BLaER1 (cell line): ENCODE results near the gene ATRAID.
"Not testable (repeated sequence)": the region's sequence is repeated elsewhere in the genome, so short reads cannot be mapped to it uniquely, and the experiment has no call there.

Experiments
- H3K27ac ChIP-seq: shearing (Covaris generic); formaldehyde crosslinking; 2 replicates; pipeline ENCODE4 v1.8.1; 2022
- H3K27me3 ChIP-seq: shearing (Covaris generic); formaldehyde crosslinking; 2 replicates; pipeline ENCODE4 v1.8.1; 2022
- H3K36me3 ChIP-seq: shearing (Covaris generic); formaldehyde crosslinking; 2 replicates; pipeline ENCODE4 v1.8.1; 2022
- H3K4me1 ChIP-seq: shearing (Covaris generic); formaldehyde crosslinking; 2 replicates; pipeline ENCODE4 v1.8.1; 2022
- H3K4me2 ChIP-seq: shearing (Covaris generic); formaldehyde crosslinking; 2 replicates; pipeline ENCODE4 v1.8.1; 2022
- H3K4me3 ChIP-seq: shearing (Covaris generic); formaldehyde crosslinking; 2 replicates; pipeline ENCODE4 v1.8.1; 2022
- H3K9ac ChIP-seq: shearing (Covaris generic); formaldehyde crosslinking; 2 replicates; pipeline ENCODE4 v1.8.1; 2022
- H3K9me3 ChIP-seq: shearing (Covaris generic); formaldehyde crosslinking; 2 replicates; pipeline ENCODE4 v1.8.1; 2022
- H4K20me1 ChIP-seq: shearing (Covaris generic); formaldehyde crosslinking; 2 replicates; pipeline ENCODE4 v1.8.1; 2022
- Cebpa-rat ChIP-seq: shearing (Covaris generic); IDR thresholded peaks from 2 replicates; pipeline ENCODE4 v1.8.1; 2022

Gene ATRAID, protein sequence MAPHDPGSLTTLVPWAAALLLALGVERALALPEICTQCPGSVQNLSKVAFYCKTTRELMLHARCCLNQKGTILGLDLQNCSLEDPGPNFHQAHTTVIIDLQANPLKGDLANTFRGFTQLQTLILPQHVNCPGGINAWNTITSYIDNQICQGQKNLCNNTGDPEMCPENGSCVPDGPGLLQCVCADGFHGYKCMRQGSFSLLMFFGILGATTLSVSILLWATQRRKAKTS

GRCh38 chr2:27211943-27212625 is at the start of gene ATRAID, which contains the start of gene SLC5A6:
ATRAID (plus strand) TSS chr2:27212041; CDS start chr2:27212369, 328 bp downstream.
SLC5A6 (minus strand) TSS chr2:27212268; CDS start chr2:27207650, 4,618 bp downstream.
- H3K27me3 ChIP-seq, result no peaks in the 10 kb centered on the region
- TF ChIP-seq Cebpa-rat, result no peak
- H3K27ac ChIP-seq, result peak within 1 kb of the TSS; percentile 98
- H3K36me3 ChIP-seq, result peaks cover 44% of the 10 kb centered on the region
- peak within 1 kb of the TSS; percentile 86 for H3K4me3 ChIP-seq
- 0 out of 2 replicates have a peak, but pooled peaks cover 10% of the 10 kb centered on the region for H4K20me1 ChIP-seq
- peak within 1 kb of the TSS; percentile 98 for H3K9ac ChIP-seq
- H3K4me1 ChIP-seq, result peaks cover 52% of the 10 kb centered on the region
- H3K4me2 ChIP-seq, result peak within 1 kb of the TSS; percentile 94
- H3K9me3 ChIP-seq, result no peaks in the 10 kb centered on the region

GRCh38 chr2:27162151-27163121 is 49.4 kb upstream of the ATRAID start:
- H3K4me2 ChIP-seq, result no peak overlapping the region
- no peaks in the 10 kb centered on the region for H3K36me3 ChIP-seq
- TF ChIP-seq Cebpa-rat, result no peak

DNA sequence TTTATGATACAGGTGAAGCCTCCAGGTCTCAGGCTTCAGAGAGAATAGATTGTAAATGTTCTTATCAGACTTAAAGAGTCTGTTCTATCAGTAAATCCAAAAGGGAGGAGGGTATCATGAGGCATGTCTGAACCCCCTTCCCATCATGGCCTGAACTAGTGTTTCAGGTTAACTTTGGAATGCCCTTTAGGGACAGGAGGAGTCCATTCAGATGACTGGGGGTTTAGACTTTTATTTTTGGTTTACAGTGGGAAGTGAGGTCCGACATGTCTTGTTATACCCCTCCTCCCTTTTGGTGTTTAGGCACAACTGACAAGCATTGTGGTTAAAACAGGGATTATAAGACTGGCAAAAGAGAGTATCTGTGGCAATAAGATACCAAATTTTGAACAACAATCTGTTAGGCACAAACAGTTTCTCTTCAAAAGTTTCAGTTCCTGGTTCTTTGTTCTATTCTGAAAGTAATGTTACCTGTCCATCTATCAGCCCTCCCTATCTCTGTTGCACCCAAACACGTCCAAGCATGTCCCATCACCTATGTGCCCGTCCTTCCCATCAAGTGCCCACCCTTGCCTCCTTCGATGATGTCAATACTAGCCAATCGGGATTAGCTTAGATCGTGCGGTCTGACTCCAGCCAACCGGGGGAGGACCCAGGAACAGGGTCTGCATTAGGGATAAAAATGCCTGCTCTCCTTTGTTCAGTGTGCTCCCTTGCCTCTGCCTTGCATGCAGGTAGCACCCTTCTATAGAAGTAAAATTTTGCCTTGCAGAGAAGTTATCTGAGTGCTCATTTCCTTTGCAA is 46.7 kb upstream of the ATRAID start:
- Histone ChIP-seq H3K27me3 (no peaks in the 10 kb centered on the region), H3K9me3 (0 out of 2 replicates have a peak, but pooled peaks cover 5% of the 10 kb centered on the region), H3K4me1 (peaks cover 3% of the 10 kb centered on the region; the same call in 1 of the 2 replicates), H3K4me2 (no peak overlapping the region), H4K20me1 (no peaks in the 10 kb centered on the region), H3K9ac (no peak overlapping the region), H3K4me3 (no peak overlapping the region), H3K36me3 (no peaks in the 10 kb centered on the region), H3K27ac (no peak overlapping the region)
- TF ChIP-seq Cebpa-rat, result no peak

More at GRCh38 chr2:27162151-27163121, 49.4 kb upstream of the ATRAID start:
- H3K4me1 ChIP-seq, result no peaks in the 10 kb centered on the region
- H4K20me1 ChIP-seq, result no peaks in the 10 kb centered on the region
- H3K4me3 ChIP-seq, result no peak overlapping the region
- 0 out of 2 replicates have a peak, but pooled peaks cover 5% of the 10 kb centered on the region for H3K9me3 ChIP-seq
- no peak overlapping the region for H3K9ac ChIP-seq
- no peak overlapping the region for H3K27ac ChIP-seq
- H3K27me3 ChIP-seq, result no peaks in the 10 kb centered on the region

DNA sequence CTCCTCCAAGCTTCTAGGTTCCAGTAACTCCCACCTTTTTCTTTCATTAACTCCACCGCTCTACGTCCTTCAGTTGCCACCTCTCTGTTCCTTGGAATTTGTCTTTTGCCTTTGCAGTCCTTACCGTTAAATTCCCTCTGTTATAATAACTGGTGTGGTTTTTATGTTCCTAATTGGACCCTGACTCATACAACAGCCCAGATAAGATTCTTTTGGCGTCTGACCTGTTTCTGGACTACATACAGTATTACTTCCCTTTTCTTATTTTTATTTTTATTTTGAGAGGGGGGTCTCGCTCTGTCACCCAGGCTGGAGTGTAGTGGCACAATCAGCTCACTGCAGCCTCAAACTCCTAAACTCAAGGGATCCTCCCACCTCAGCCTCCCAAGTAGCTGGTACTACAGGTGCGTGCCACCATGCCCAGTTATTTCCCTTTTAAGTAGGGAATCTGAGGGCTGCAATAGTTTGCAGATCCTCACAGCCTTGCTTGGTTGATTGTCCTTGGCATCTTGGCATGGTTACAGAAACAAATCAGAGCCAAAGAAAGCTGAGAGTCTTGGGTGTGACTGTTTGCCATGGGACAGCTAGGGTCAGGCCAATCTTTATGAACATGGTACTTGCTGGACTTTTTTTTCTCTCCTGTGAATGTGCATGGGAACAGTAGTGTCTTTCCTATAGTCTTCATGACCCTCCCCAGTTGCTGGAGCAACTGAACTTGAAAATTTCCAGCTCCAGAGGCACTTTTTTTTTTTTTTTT is 41.1 kb upstream of the ATRAID start:
- no peak for TF ChIP-seq Cebpa-rat
- Histone ChIP-seq H3K4me3 (no peak overlapping the region), H3K9ac (no peak overlapping the region), H3K27ac (no peak overlapping the region), H3K4me2 (peak overlapping the region; percentile 69), H3K27me3 (no peaks in the 10 kb centered on the region), H3K9me3 (no peaks in the 10 kb centered on the region), H3K36me3 (no peaks in the 10 kb centered on the region), H4K20me1 (no peaks in the 10 kb centered on the region), H3K4me1 (peaks cover 10% of the 10 kb centered on the region; the same call in 1 of the 2 replicates)

GRCh38 chr2:27171351-27171848 is 40.4 kb upstream of the ATRAID start:
- no peak for TF ChIP-seq Cebpa-rat

GRCh38 chr2:27174638-27175037 is 37.2 kb upstream of the ATRAID start:
- H3K27me3 ChIP-seq, result no peaks in the 10 kb centered on the region
- H3K27ac ChIP-seq, result no peak overlapping the region
- no peaks in the 10 kb centered on the region for H3K36me3 ChIP-seq
- H3K4me2 ChIP-seq, result no peak overlapping the region
- peaks cover 10% of the 10 kb centered on the region; the same call in 1 of the 2 replicates for H3K4me1 ChIP-seq
- TF ChIP-seq Cebpa-rat, result no peak
- no peaks in the 10 kb centered on the region for H3K9me3 ChIP-seq
- H4K20me1 ChIP-seq, result no peaks in the 10 kb centered on the region
- no peak overlapping the region for H3K4me3 ChIP-seq
- no peak overlapping the region for H3K9ac ChIP-seq

More at GRCh38 chr2:27171351-27171848, 40.4 kb upstream of the ATRAID start:
- H3K4me3 ChIP-seq, result no peak overlapping the region
- H3K27ac ChIP-seq, result no peak overlapping the region
- peaks cover 10% of the 10 kb centered on the region; the same call in 1 of the 2 replicates for H3K4me1 ChIP-seq
- H3K36me3 ChIP-seq, result no peaks in the 10 kb centered on the region
- no peaks in the 10 kb centered on the region for H3K9me3 ChIP-seq
- H3K9ac ChIP-seq, result no peak overlapping the region
- H3K27me3 ChIP-seq, result no peaks in the 10 kb centered on the region
- H4K20me1 ChIP-seq, result no peaks in the 10 kb centered on the region
- H3K4me2 ChIP-seq, result no peak overlapping the region

DNA sequence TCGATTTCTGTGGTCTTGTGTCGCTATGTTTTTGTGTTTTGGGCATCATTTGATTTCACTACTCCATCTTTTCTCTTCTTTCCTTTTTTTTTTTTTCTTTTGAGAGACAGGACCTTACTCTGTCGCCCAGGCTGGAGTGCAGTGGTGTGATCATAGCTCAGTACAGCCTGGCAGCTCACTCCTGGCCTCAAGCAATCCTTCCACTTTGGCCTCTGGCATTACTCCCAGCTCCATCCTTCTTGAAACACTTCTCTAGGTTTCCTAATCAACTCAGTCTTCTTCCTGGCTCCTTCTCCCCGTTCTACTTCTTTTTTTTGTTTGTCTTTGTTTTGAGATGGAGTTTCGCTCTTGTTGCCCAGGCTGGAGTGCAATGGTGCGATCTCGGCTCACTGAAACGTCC is 36.5 kb upstream of the ATRAID start:
- H3K27me3 ChIP-seq, result no peaks in the 10 kb centered on the region
- peaks cover 6% of the 10 kb centered on the region; the same call in 1 of the 2 replicates for H3K4me1 ChIP-seq
- no peaks in the 10 kb centered on the region for H3K36me3 ChIP-seq
- H3K27ac ChIP-seq, result no peak overlapping the region
- H3K9me3 ChIP-seq, result no peaks in the 10 kb centered on the region
- no peak overlapping the region for H3K4me2 ChIP-seq
- no peak overlapping the region for H3K9ac ChIP-seq
- no peak for TF ChIP-seq Cebpa-rat
- H3K4me3 ChIP-seq, result no peak overlapping the region
- no peaks in the 10 kb centered on the region for H4K20me1 ChIP-seq

DNA sequence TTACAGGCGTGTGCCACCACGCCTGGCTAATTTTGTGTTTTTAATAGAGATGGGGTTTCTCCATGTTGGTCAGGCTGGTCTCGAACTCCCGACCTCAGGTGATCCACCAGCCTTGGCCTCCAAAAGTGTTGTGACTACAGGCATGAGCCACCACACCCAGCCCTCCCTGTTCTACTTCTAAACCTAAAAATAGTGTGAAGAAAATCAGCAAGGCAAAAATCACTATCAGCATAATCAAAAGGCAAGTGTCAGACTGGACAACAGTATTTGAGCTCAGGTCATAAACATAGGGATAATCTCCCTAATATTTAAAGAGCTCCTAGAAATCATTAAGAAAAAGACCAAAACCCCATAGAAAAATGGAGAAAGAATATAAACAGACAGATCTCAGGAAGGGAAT is 36.1 kb upstream of the ATRAID start:
- H3K9me3 ChIP-seq, H3K27ac ChIP-seq, H4K20me1 ChIP-seq, H3K36me3 ChIP-seq, H3K27me3 ChIP-seq, H3K4me3 ChIP-seq, H3K4me1 ChIP-seq, H3K9ac ChIP-seq, H3K4me2 ChIP-seq: not testable (repeated sequence)
